GM19397 (cell line): Measurements from ENCODE around the gene CELF2.

ENCODE experiments used
- ATAC-seq: cut with Tn5 transposase; IDR thresholded peaks from one replicate; pipeline ENCODE4 v1.9.1; 2021; ENCODE audit warnings: mild to moderate bottlenecking, moderate library complexity; ENCODE audit not compliant: unreplicated experiment

Gene CELF2

GRCh38 chr10:11213137-11213536 is 195.5 kb downstream of the CELF2 start:
- no peak for ATAC-seq

DNA sequence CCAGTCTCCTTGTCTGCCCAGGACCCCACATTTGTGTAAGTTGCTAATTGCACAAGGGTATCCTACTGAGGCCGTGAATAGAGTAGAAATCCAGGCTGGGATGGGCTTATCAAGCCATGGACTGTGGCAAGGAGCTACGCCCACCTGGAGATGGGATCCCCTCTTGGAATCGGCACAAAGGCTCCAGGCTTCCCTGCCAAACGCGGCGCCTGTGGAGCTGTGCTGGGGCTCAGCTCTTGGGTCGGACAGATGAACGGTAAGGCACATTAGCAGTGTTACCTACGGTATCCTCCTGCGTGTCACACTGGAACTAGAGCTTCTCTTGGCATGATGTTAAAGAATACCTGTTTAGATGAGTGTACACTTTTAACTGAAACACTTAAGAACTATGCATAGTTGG is 196.7 kb downstream of the CELF2 start:
- no peak for ATAC-seq

DNA sequence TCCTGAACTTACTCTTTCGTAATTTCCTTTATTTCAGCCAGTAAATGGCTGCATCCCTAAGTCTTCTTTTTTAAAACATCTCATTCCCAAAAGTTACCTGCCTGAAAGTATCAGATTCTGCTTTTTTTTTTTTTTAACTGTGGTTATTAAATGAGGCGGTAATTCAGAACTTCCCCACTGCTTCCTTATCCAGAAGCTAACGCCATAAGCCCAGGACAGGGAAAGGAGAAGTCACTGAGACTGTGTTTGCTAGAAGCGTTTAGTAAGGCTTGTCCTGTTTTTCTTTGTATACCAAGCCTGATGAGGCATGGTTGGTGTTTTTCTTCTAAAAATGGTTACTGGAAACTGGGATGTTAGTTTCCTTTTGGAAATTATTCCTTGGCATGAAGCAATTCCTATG is 197.8 kb downstream of the CELF2 start:
- no peak for ATAC-seq

DNA sequence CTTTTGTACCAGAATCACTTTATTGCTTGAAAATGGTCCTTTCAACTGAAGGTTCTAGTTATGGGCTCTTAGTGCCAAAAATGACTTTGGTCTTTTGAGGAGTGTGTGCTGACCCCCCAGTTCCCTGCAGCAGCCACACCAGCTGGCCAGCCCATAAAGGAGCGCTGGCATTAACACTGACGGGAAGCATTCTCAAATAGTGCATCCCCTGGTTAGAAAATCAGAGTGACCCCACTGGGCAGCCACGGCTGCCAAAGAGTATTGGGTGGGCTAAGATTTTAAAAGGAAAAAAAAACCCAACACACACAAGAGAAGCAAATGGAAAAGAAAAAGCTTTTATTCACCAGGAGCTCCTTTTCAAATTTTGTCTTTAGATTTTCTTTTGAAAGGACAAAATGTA is 199.8 kb downstream of the CELF2 start:
- no peak for ATAC-seq

DNA sequence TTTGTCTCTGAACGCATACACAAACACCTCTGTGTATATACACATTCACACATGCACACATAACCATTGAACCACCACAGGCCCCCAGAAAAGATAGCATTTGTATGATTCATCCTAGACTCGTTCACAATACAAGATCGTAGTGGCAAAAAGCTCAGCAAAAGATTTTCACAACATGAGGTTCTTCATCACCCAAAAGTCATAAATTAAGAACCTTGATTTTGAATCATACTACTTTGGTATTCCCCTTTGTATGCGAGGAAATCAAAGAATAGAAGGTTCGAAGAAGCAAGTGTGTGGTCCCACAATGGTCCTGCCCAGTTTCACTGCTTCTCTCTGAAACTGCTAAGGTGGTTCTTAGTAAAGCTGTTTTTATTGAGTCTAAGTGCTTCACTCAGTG is 200.7 kb downstream of the CELF2 start:
- no peak for ATAC-seq

DNA sequence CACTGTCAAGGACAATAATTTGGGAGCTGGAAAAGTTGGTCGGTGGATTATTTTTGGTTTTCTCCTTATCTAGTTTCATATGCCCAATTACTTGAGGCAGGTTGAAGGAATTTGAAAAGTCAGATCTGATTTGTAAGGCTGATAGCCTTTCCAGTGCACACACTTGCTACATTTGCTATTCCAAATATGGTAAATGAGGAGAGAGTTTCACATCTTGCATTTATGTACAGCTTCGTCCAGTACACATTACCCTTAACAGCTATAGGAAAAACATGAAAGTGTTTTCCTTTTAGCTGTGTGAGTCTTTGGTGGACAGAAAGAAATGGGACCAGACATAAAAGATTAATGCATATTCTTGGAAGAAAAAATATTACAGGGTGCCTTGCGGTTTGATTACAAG is 201.8 kb downstream of the CELF2 start:
- ATAC-seq: no peak

DNA sequence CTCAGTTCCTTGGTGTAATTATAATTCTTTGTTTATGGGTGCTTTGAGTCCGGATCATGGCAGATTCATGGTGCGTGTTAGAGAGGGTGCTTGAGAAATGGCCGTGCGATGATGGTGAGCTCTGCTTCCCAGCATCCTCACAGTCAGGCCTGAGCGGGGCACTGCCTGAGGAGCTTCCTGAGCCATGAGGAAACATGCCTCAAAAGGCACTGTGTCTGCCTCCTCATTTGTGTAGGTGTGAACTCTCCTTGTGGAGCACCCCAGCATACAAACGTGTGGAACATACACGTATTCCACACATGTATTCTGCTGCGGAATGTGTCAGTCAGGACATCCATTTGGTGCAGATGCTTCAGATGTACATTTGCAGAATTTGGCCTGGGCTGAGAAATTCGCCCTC is 205.4 kb downstream of the CELF2 start:
- no peak for ATAC-seq

- ATAC-seq: no peak
Observed at GRCh38 chr10:11223507-11224140, 206.0 kb downstream of the CELF2 start.

- no peak for ATAC-seq
Observed at GRCh38 chr10:11224321-11224720, 206.6 kb downstream of the CELF2 start.

DNA sequence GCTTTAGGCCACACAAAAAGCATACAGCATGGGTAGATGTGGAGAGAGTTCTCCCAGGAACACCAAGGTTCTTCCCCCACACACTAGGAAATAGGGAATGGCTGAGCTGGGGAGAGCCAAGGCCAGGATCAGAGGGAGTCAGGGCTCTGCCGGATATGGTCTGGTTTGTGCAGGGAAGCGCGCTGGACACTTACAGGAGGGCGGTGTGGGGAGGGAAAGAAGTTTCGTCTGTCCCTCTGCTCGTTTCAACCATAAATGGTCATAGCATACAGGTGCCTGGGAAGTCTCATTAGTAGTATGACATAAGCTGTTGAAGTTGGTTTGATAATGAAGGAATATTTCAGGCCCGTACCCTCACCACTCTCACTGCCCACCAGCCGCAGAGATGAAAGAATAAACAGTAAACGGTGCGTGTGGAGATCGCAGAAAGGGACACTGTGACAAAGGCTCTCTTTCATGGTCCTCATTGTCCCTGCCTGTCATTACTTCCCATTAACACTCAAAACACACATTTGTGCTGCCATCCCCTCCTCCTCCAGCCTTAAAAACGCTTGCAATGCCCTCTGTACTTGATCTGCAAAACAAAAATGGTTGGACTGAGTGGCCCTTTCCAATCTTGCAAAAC is 207.2 kb downstream of the CELF2 start:
- no peak for ATAC-seq

GRCh38 chr10:11225935-11226334 is 208.3 kb downstream of the CELF2 start:
- ATAC-seq: peak; percentile 35

- peak; percentile 57 for ATAC-seq
Observed at GRCh38 chr10:11227103-11227502, 209.4 kb downstream of the CELF2 start.

- ATAC-seq: no peak
Observed at GRCh38 chr10:11229893-11230292, 212.2 kb downstream of the CELF2 start.

GRCh38 chr10:11230498-11231167 is 213.0 kb downstream of the CELF2 start:
- ATAC-seq: no peak

GRCh38 chr10:11231285-11231684 is 213.6 kb downstream of the CELF2 start:
- no peak for ATAC-seq

GRCh38 chr10:11232222-11232961 is 214.7 kb downstream of the CELF2 start:
- ATAC-seq: no peak

GRCh38 chr10:11234857-11235531 is 217.3 kb downstream of the CELF2 start:
- no peak for ATAC-seq

GRCh38 chr10:11235771-11236170 is 218.1 kb downstream of the CELF2 start:
- peak; percentile 15 for ATAC-seq

DNA sequence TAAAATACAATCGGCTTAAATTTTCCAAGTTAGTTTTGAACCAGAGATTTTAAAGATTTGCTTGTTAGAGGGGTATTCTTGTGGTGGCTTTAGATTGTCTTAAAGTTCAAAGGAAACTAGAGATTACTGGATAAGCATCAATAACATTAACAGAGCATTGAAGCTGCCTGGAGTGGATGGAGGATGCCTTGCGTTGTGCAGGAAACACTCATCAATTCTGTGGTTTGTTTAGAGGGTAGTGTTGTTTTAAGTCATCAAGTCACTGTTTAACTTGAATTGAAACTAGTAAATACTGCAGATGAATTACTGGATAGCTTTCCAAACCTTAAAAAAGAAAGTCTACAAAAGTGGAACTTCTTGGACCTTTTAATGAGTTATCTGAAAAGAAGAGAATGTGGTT is 218.6 kb downstream of the CELF2 start:
- peak; percentile 69 for ATAC-seq

- peak; percentile 35 for ATAC-seq
Observed at GRCh38 chr10:11237571-11237970, 219.9 kb downstream of the CELF2 start.

DNA sequence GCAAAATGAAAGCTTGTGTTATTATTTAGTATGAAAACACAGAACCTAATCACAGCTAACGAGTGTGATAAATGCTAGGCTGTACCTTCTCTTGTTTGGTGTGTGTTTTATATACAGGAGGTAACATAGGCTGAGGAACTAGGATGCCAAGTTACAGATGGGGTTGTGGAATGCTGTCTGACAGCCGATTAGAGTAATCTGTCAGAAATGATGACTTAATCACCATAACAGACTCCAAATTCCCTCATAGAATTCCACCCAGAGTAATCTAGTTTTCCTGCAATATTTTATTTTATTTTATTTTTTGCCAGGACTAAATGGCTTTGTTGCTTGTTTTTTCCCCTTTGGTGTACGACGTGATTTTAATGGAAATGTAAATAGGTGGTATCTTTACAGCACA is 221.2 kb downstream of the CELF2 start:
- ATAC-seq: no peak
